ENCODE results near the gene SEC14L5. TPM values are rescaled to one million over a fixed set of nuclear protein-coding genes. Genes with fewer than 3 reads are reported as not detected.

The SEC14L5 gene
- total RNA-seq, 1 experiment from 2014 or later: 1.8 TPM

DNA sequence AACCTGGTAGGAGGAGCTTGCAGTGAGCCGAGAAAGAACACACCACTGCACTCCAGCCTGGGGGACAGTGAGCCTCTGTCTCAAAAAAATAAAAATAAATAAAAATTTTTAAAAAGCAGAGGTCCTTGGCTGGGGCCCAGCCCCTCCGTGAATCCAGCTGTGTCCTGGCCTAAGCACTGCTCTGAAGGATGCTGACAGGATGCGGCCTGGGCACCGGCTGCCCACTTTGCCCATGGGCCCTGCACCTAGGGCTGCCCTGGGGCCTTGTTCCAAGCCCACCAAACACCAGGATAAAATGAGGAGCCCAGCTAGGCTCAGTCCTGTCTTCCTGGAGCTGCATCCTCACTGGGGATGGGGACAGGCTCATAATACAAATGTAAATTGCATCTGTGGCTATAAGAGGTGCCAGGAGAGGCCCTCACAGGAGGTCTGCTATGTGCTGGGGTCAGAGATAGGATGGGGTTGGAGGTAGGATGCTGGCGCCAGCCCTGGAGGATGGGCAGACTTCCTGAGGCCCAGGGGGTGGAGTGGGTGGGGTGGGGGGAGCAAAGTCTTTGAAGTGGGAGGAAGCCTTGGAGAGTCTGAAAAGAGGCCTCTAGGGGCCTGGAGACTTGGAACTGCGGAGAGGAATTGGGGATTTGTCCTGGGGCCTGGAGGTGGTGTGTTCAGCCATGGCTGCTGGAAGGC, 101.4 kb downstream of the SEC14L5 start:
- no peak for TF ChIP-seq EZH2 (IDR thresholded peaks at IDR 0.05; ENCODE audit: low read depth)
- TF ChIP-seq, protein P1, sequence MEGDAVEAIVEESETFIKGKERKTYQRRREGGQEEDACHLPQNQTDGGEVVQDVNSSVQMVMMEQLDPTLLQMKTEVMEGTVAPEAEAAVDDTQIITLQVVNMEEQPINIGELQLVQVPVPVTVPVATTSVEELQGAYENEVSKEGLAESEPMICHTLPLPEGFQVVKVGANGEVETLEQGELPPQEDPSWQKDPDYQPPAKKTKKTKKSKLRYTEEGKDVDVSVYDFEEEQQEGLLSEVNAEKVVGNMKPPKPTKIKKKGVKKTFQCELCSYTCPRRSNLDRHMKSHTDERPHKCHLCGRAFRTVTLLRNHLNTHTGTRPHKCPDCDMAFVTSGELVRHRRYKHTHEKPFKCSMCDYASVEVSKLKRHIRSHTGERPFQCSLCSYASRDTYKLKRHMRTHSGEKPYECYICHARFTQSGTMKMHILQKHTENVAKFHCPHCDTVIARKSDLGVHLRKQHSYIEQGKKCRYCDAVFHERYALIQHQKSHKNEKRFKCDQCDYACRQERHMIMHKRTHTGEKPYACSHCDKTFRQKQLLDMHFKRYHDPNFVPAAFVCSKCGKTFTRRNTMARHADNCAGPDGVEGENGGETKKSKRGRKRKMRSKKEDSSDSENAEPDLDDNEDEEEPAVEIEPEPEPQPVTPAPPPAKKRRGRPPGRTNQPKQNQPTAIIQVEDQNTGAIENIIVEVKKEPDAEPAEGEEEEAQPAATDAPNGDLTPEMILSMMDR (conservative IDR thresholded peaks at IDR 0.05): no peak
- H3K27ac ChIP-seq: no peak overlapping the region
- BruUV-seq (replicated peaks): no TSS peak

GRCh38 chr16:5060073-5060641, 102.0 kb downstream of the SEC14L5 start:
- Histone ChIP-seq H3K4me1 (replicated peaks; ENCODE audit: insufficient read depth) (no peaks in the 10 kb centered on the region), H4K20me1 (ENCODE audit: insufficient read depth) (no peaks in the 10 kb centered on the region; the same call in 1 of the 2 replicates), H3K9me2 (ENCODE audit: insufficient read depth) (no peaks in the 10 kb centered on the region), H2AFZ (no peak overlapping the region), H3K4me2 (no peak overlapping the region), H3F3A (ENCODE audit: insufficient read depth, low read depth) (no peaks in the 10 kb centered on the region), H3K27ac (no peak overlapping the region), H3K27me3 (ENCODE audit: insufficient read depth, low read depth) (peaks cover 37% of the 10 kb centered on the region), H3K36me3 (ENCODE audit: low read depth) (no peaks in the 10 kb centered on the region), H3K4me3 (no peak overlapping the region), H3K79me2 (ENCODE audit: low read depth) (no peaks in the 10 kb centered on the region), H3K9me3 (ENCODE audit: insufficient read depth, low read depth) (no peaks in the 10 kb centered on the region)
- CTCF ChIA-PET: interaction anchor here (0.6 kb wide), 1 partner anchor 76 kb away, joined by 14 read pairs; no protein-coding TSS in a partner anchor
- no TSS peak for BruUV-seq (replicated peaks)
- TF ChIP-seq EZH2 (IDR thresholded peaks at IDR 0.05; ENCODE audit: low read depth): no peak
- TF ChIP-seq, protein P1 (conservative IDR thresholded peaks at IDR 0.05): no peak
- POLR2A ChIA-PET (ENCODE audit: unreplicated experiment): no interaction called here
- DNase-seq: no peak
- intact Hi-C loops (cut with micrococcal nuclease; ENCODE audit: unreplicated experiment): no loop called here

More for the DNA sequence above, 101.4 kb downstream of the SEC14L5 start:
- H2AFZ ChIP-seq: no peak overlapping the region
- H3K4me1 ChIP-seq (replicated peaks; ENCODE audit: insufficient read depth): no peaks in the 10 kb centered on the region
- peaks cover 36% of the 10 kb centered on the region for H3K27me3 ChIP-seq (ENCODE audit: insufficient read depth, low read depth)
- no peak overlapping the region for H3K4me3 ChIP-seq
- no peak for DNase-seq
- POLR2A ChIA-PET (ENCODE audit: unreplicated experiment): no interaction called here
- H3K36me3 ChIP-seq (ENCODE audit: low read depth): no peaks in the 10 kb centered on the region
- CTCF ChIA-PET: no interaction called here
- H3K4me2 ChIP-seq: no peak overlapping the region
- no peaks in the 10 kb centered on the region for H3K9me3 ChIP-seq (ENCODE audit: insufficient read depth, low read depth)
- H3K9me2 ChIP-seq (ENCODE audit: insufficient read depth): no peaks in the 10 kb centered on the region
- no peaks in the 10 kb centered on the region for H4K20me1 ChIP-seq (ENCODE audit: insufficient read depth)
- H3K79me2 ChIP-seq (ENCODE audit: low read depth): no peaks in the 10 kb centered on the region
- no peaks in the 10 kb centered on the region for H3F3A ChIP-seq (ENCODE audit: insufficient read depth, low read depth)
- intact Hi-C loops (cut with micrococcal nuclease; ENCODE audit: unreplicated experiment): no loop called here

- CTCF ChIA-PET: no interaction called here
- H3K9me3 ChIP-seq (ENCODE audit: insufficient read depth, low read depth): no peaks in the 10 kb centered on the region
These were observed 103.9 kb downstream of the SEC14L5 start for GRCh38 chr16:5062051-5062450.

More at GRCh38 chr16:5062051-5062450, 103.9 kb downstream of the SEC14L5 start:
- Histone ChIP-seq H2AFZ (no peak overlapping the region), H3K4me2 (no peak overlapping the region), H3K9me2 (ENCODE audit: insufficient read depth) (no peaks in the 10 kb centered on the region), H3K27me3 (ENCODE audit: insufficient read depth, low read depth) (peaks cover 50% of the 10 kb centered on the region), H3K36me3 (ENCODE audit: low read depth) (no peaks in the 10 kb centered on the region), H3K27ac (no peak overlapping the region), H4K20me1 (ENCODE audit: insufficient read depth) (no peaks in the 10 kb centered on the region; the same call in 1 of the 2 replicates), H3K4me1 (replicated peaks; ENCODE audit: insufficient read depth) (no peaks in the 10 kb centered on the region), H3K79me2 (ENCODE audit: low read depth) (no peaks in the 10 kb centered on the region), H3K4me3 (no peak overlapping the region), H3F3A (ENCODE audit: insufficient read depth, low read depth) (no peaks in the 10 kb centered on the region)
- no peak for TF ChIP-seq EZH2 (IDR thresholded peaks at IDR 0.05; ENCODE audit: low read depth)
- TF ChIP-seq, protein P1 (conservative IDR thresholded peaks at IDR 0.05): no peak
- intact Hi-C loops (cut with micrococcal nuclease; ENCODE audit: unreplicated experiment): loop anchor here (1.0 kb wide), 1 partner anchor 34 kb away; no protein-coding TSS in a partner anchor
- DNase-seq: no peak
- BruUV-seq (replicated peaks): no TSS peak
- POLR2A ChIA-PET (ENCODE audit: unreplicated experiment): no interaction called here
